ENCODE data around the gene BMX.
A peak's percentile ranks its signal among the peaks of the same experiment; 100 is the strongest.

The BMX gene

DNA sequence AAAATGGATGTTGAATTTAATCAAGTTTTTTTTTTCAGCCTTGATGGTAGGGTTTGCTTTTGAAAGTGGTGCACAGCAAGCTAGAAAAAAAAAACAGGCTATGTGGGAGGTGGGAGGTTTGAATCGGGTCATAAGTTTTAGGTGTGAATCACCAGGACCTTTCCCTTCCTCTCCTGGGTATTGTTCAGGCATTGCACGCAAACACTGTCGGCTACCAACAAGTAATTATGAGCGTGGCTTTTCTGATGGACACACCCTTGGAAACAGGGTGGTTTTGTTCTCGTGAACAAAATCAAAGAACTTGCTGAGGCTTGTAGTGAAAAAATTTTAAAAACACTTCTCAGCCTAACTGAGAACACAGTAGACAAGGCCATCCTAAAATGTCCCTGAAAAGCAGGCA is 25.6 kb upstream of the BMX start:
- Histone ChIP-seq H3K79me2 (no peaks in the 10 kb centered on the region), H3K4me3 (ENCODE audit: low read depth, low read length) (no peak overlapping the region), H3K9ac (no peak overlapping the region), H3K36me3 (ENCODE audit: control insufficient read depth, insufficient read depth, low read length) (no peaks in the 10 kb centered on the region), H3K27me3 (ENCODE audit: control insufficient read depth, insufficient read depth, low read length) (no peaks in the 10 kb centered on the region), H3K9me3 (ENCODE audit: control insufficient read depth, low read length) (no peaks in the 10 kb centered on the region), H3K4me1 (no peaks in the 10 kb centered on the region), H3K27ac (no peak overlapping the region), H2AFZ (no peak overlapping the region), H3K4me2 (ENCODE audit: low read length) (no peak overlapping the region)
- TF ChIP-seq, protein P1, sequence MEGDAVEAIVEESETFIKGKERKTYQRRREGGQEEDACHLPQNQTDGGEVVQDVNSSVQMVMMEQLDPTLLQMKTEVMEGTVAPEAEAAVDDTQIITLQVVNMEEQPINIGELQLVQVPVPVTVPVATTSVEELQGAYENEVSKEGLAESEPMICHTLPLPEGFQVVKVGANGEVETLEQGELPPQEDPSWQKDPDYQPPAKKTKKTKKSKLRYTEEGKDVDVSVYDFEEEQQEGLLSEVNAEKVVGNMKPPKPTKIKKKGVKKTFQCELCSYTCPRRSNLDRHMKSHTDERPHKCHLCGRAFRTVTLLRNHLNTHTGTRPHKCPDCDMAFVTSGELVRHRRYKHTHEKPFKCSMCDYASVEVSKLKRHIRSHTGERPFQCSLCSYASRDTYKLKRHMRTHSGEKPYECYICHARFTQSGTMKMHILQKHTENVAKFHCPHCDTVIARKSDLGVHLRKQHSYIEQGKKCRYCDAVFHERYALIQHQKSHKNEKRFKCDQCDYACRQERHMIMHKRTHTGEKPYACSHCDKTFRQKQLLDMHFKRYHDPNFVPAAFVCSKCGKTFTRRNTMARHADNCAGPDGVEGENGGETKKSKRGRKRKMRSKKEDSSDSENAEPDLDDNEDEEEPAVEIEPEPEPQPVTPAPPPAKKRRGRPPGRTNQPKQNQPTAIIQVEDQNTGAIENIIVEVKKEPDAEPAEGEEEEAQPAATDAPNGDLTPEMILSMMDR (IDR thresholded peaks at IDR 0.05): no peak

DNA sequence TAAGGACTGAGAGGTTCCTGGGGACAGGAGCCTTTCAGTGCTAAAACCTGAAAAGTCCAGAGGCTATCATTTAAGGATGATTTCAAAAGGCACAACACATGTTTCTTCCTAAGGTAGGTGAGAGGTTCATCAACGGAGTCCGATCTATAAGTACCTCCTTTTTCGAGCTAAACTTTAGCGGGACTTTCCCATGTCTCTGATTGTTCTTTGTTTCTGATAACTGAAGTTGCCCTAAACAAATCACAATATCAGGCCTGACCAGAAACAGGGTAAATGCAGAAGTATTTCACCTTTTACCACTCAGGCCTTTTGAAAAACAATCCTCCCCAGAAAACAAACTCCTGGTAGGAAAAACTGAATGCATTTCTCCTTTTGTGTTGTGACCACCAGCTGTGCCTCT is 25.1 kb upstream of the BMX start:
- H3K4me3 ChIP-seq (ENCODE audit: low read depth, low read length): no peak overlapping the region
- no peak overlapping the region for H3K9ac ChIP-seq
- H3K79me2 ChIP-seq: no peaks in the 10 kb centered on the region
- no peak overlapping the region for H2AFZ ChIP-seq
- H3K4me2 ChIP-seq (ENCODE audit: low read length): no peak overlapping the region
- H3K36me3 ChIP-seq (ENCODE audit: control insufficient read depth, insufficient read depth, low read length): no peaks in the 10 kb centered on the region
- no peak overlapping the region for H3K27ac ChIP-seq
- H3K27me3 ChIP-seq (ENCODE audit: control insufficient read depth, insufficient read depth, low read length): no peaks in the 10 kb centered on the region
- no peaks in the 10 kb centered on the region for H3K9me3 ChIP-seq (ENCODE audit: control insufficient read depth, low read length)
- no peaks in the 10 kb centered on the region for H3K4me1 ChIP-seq
- TF ChIP-seq, protein P1 (IDR thresholded peaks at IDR 0.05): no peak

DNA sequence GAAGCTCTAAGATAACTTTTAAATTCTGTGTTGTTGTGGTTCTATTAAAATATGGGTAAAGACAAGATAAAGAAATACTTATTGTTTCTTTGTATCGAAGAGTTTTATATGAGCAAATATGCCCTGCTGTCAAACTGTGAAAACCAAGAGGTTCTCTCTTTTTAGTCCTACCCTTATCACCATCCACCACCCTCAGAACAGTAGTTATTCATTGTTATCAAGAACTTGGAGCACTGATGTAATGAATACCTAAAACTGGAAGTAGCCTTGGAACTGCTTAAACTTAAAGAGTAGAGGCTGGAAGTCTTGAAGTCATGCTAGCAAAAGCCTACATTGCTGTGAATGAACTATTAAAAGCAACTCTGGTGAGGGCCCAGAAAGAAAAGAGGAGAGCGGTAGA is 16.7 kb upstream of the BMX start:
- Histone ChIP-seq H3K27ac (no peak overlapping the region), H2AFZ (no peak overlapping the region), H3K27me3 (ENCODE audit: control insufficient read depth, insufficient read depth, low read length) (no peaks in the 10 kb centered on the region), H3K4me3 (ENCODE audit: low read depth, low read length) (no peak overlapping the region), H3K9ac (no peak overlapping the region), H3K36me3 (ENCODE audit: control insufficient read depth, insufficient read depth, low read length) (no peaks in the 10 kb centered on the region), H3K79me2 (no peaks in the 10 kb centered on the region), H3K9me3 (ENCODE audit: control insufficient read depth, low read length) (no peaks in the 10 kb centered on the region), H3K4me1 (no peaks in the 10 kb centered on the region), H3K4me2 (ENCODE audit: low read length) (no peak overlapping the region)
- TF ChIP-seq, protein P1 (IDR thresholded peaks at IDR 0.05): no peak

DNA sequence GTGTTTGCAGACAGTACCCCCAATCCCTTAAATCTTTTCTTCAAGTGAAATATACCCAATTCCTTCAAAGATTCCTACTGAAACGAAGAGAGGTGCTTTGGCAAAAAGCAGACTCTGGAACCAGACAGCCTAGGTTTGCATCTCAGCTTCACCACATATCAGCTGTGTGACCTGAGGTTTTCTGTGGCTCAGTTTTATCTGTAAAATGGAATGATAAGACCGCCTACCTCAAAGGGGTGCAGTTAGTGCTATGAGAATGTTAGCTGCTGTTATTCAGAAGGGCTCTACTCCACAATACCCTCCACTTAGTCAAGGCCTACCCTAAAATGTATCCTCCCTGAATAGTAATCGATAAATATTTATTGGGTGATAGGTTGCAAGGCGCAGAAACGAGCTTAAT is 8.1 kb upstream of the BMX start:
- TF ChIP-seq, protein P1 (IDR thresholded peaks at IDR 0.05): no peak
- Histone ChIP-seq H3K36me3 (ENCODE audit: control insufficient read depth, insufficient read depth, low read length) (no peaks in the 10 kb centered on the region), H3K9ac (no peak overlapping the region), H3K27ac (peak overlapping the region; percentile 59), H3K9me3 (ENCODE audit: control insufficient read depth, low read length) (no peaks in the 10 kb centered on the region), H3K27me3 (ENCODE audit: control insufficient read depth, insufficient read depth, low read length) (no peaks in the 10 kb centered on the region), H2AFZ (peak overlapping the region; percentile 90), H3K79me2 (no peaks in the 10 kb centered on the region), H3K4me2 (ENCODE audit: low read length) (peak overlapping the region; percentile 61), H3K4me3 (ENCODE audit: low read depth, low read length) (peak overlapping the region; percentile 55), H3K4me1 (no peaks in the 10 kb centered on the region)

DNA sequence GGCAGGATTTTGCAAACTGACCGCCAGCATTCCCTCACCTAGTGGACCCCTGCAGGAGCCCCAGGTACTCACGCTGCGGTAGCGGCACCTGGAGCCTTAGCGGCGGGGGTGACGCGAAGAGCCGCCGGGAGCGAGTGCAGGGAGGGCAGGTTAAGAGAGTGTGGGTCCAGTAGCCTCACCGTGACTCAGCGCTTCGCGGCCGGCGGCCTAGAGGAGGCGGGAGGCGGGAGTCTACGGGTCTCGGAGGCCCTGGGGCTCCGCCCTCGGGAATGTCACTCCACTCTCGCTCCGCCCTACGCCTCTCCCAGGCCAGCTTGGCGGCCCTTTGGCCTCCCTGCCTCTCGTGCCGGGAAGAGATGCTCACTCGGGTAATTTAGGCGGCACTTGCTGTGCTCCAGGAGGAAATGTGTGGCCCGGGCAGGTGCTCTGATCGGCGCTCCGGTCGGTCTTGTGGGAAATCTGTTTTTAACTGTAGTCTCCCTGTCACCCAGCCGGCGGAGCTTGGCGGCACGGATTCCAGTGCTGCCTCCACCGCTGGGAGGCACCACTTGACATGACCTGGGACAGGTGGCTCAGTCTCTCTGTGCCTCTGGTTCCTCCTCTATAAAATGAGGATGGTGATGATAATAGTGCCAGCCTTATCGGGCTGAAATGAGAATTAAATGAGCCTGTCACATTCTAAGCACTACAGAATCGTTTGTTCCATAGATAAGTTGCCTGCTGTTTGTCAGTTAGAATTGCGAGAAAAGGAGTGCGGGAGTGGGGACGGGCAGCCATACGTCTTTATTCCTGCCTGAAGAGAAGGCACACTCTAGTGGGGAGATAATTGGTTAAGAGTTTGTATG is 7.3 kb upstream of the BMX start, which contains the start of gene PIR:
TSS of gene PIR (minus strand) at position 216 of the 845 bp plus-strand sequence. CDS start 2,076 bp downstream, outside the sequence.
- Histone ChIP-seq H3K79me2 (no peaks in the 10 kb centered on the region), H3K36me3 (ENCODE audit: control insufficient read depth, insufficient read depth, low read length) (no peaks in the 10 kb centered on the region), H3K27me3 (ENCODE audit: control insufficient read depth, insufficient read depth, low read length) (no peaks in the 10 kb centered on the region), H3K4me2 (ENCODE audit: low read length) (peak within 1 kb of the TSS; percentile 61), H2AFZ (peak within 1 kb of the TSS; percentile 90), H3K9me3 (ENCODE audit: control insufficient read depth, low read length) (no peaks in the 10 kb centered on the region), H3K4me1 (no peaks in the 10 kb centered on the region), H3K4me3 (ENCODE audit: low read depth, low read length) (peak within 1 kb of the TSS; percentile 55), H3K9ac (no peak within 1 kb of the TSS), H3K27ac (peak within 1 kb of the TSS; percentile 59)
- TF ChIP-seq, protein P1 (IDR thresholded peaks at IDR 0.05): peak; percentile 34
